Body of pancreas (tissue), 4 donors: ENCODE results near the gene SREBF2.
"Not testable (repeated sequence)": the region's sequence is repeated elsewhere in the genome, so short reads cannot be mapped to it uniquely, and the experiment has no call there.

Experiments
- CTCF ChIP-seq, 7 experiments: fragments of 450-650 bp in 4 of 7; fragments of 200-600 bp in 3 of 7; sonication (generic) in 3 of 7; IDR thresholded peaks; one replicate each; pipeline ENCODE4 v1.5.1; 2016 to 2019; ENCODE audit warnings: antibody characterized with exemption in 7 of 7
- POLR2A ChIP-seq, 3 donors: fragments of 450-650 bp; IDR thresholded peaks; one replicate each; pipeline ENCODE4 v1.6.1; 2016; ENCODE audit warnings: antibody characterized with exemption in 3 of 3, mild to moderate bottlenecking in 2 of 3

DNA sequence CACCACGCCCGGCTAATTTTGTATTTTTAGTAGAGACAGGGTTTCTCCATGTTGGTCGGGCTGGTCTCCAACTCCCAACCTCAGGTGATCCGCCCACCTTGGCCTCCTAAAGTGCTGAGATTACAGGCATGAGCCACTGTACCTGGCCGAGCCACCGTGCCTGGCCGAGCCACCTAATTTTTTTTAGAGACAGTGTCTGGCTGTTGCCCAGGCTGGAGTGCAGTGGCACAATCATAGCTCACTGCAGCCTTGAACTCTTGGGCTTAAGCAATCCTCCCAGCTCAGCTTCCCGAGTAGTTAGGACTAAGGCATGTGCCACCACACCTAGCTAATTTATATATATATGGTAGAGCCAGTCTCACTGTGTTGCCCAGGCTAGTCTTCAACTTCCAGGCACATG, 2.6 kb downstream of the SREBF2 start:
- TF ChIP-seq CTCF, POLR2A (IDR thresholded peaks at IDR 0.05): not testable (repeated sequence)
